HUDEP-2 (cell line): ENCODE results near the gene RNF217.
A peak's percentile ranks its signal among the peaks of the same experiment; 100 is the strongest.

ENCODE experiments used
- DNase-seq, 76 experiments: peaks; one replicate each; lab custom pipeline; 2025; ENCODE audit not compliant: unreplicated experiment in 76 of 76; lab: John Stamatoyannopoulos, UW

The RNF217 gene

DNA sequence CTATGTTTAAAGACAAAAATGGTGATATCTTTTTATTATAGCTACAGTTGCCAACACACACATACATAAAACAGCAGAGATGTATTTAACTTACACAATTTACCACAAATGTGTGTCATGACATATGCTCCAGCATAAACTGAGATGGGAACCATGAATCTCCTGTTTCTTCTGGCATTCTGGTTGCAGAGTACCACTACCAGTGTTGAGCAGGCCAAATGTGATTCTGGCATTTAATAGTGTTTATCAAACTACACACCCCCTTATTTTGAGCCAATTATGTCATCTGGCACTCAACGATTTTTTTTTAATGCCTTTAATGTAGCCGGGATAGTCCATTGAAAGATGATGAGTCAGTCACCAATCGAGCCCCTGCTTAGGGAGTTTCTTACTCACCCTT, 132.3 kb downstream of the RNF217 start:
- no peak for DNase-seq

DNA sequence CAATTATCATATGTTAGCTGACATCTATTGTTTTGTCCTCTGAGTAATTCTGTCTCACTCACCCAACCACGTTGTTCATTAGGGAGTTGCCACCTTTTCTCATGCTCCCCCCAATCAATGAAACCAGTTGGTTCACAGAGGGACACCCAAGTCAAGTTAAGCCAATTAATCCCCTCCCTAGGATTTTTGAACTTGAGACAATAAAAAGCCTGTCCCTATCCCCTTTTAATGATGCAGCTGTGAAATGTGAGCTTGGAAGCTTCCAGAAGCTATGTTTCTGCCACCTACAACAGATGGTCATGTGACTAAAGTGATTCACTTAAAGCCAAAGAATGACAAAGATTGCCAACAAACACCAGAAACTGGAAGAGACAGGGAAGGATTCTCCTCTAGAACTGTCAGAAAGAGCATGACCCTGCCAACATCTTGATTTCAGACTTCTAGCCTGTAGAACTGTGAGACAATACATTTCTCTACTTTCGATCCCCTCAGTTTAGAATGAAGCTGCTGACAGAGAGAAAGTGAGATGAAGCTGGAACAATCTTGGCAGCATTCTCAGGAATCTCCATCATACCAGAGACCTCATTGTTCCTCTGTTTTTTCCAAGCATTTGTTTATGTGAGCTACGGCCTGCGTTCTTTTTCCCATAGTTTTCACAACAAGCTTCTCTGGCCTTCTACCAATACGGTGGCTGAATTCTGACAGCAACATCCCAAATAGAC, 133.5 kb downstream of the RNF217 start:
- no peak for DNase-seq

DNA sequence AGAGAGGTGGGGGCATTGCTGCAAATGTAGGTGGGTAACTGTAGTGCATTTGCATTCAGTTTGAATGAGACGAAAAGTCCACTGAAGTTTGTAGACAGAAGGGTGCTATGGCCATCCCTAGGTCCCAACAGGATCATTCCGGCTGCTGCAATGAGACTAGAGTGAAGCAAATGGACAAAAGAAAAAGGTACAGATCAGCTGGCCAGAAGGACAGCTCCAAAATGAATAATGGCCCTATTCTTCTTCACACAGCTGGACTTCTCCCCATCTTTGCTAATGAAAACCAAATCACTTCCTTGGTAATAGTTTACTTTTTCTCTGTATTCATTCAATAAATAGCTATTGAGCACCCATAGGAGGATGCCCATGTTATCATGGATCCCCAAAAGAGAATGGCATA, 134.9 kb downstream of the RNF217 start:
- DNase-seq, result no peak

DNA sequence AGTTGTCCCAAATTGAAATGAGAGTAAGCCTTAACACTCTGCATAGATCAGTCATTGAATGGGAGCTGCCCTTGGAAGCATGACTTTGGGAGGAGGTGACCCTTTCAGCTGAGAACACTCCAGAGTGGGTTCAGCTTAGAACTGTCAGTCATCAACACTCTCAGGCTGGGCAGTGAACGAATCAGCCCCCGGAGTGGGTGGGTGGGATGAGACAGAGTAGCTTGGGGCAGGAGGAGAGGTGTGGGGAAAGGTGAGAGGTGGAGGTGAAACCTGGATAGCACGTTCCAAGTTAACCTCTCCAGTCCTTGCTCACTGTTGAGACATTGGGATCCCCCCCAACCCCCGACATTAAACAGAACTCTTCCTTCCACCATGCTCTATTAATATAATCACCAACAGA, 136.0 kb downstream of the RNF217 start:
- no peak for DNase-seq

DNA sequence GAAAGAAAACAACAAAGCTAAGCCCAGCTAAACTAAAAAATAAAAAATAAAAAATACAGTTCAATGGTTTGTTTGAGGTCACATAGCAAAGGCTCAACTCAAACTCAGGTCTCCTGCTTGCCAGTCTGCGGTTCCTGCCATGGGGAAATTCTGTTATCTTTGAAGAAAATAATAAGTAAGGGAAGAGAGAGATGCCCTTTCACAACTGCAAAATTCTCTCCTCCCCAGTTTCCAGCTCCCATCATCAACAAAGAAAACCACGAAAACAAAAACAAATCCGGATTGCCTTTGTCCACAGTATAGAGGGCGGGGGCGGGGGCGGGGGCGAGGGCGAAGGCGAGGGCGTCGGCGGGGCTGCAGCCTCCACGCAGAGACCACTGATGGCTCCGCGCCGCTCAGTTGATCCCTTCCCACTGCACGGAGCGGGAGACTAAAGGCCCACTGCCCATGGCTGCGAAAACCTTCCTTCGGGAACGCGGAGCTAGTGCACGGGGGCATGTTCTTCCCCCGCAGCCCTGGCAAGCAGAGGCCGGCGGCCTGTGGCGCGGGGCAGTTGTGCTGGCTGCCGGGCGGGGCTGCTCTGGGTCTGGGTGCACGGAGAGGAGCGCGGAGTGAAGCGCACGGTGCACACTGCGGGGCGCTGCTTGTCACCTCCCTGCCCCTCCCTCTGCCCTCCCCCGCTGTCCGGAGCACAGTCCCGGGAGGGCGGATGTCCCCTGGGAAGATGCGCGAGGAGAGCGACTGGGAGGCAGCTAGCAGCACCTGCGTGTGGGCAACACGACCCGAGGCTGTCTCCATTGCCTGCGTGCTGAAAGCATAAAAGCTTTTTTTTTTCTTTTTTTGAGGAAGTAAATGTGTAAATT, 137.2 kb downstream of the RNF217 start:
- peak in 35 of 76 experiments; percentile 13 to 55 (median 31) for DNase-seq

DNA sequence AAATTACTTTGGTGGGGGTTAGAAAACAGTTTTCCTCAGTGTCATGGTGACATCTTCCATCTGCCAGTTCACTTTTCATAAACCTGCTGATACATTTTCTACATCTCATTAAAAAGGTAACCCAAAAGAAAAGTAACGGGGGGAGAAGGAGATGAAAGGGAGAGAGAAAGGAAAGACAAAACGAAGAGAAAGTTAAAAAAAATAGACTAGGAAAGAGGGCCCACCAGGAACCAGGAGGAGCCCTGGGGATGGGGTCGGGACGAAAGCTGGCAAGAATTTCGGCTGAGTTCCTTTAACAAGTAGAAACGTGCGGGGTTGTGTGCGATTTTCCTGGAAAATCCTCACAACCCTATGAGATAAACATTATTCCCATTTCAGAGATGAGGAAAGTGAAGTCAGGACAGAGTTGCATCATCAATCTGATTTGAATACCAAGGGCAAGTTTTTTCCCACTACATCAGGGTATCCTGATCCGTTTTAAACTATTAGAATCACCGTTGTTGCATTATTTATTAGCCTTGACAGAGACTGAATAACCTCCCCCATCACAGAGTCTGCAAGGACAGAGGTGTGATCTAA, 137.9 kb downstream of the RNF217 start:
- no peak for DNase-seq

DNA sequence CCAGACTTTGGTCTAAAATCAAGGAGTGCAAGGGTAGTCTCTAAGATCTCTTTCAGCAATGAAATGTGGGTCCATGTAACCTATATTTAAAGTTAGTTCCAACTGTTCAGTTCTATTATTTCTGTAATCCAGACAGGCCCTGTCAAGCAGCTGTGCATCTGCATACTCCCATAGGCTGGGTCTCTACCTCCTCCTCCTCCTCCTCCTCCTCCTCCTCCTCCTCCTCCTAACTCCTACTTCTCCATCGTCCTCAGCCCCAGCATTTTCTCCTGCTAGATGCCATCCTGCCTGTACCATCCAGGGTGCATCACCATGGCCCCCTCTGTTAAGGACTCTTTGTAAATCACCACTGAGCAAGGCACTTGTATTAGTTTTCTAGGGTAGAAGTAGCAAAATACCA, 138.9 kb downstream of the RNF217 start:
- no peak for DNase-seq

DNA sequence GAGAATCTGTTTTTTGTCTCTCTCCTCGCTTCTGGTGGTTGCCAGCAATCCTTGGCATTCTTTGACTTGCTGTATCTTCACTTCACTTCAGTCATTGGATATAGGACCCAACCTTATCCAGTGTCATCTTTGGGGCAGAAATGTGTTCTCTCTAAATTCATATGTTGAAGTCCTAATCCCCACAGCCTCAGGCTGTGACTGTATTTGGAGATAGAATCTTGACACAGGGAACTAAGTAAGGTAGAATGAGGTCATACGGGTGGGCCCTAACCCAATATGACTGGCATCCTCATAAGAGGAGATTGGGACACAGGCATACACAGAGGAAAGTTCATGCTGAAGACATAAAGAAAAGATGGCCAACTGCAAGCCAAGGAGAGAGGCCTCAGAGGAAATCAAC, 139.4 kb downstream of the RNF217 start:
- DNase-seq, result no peak

DNA sequence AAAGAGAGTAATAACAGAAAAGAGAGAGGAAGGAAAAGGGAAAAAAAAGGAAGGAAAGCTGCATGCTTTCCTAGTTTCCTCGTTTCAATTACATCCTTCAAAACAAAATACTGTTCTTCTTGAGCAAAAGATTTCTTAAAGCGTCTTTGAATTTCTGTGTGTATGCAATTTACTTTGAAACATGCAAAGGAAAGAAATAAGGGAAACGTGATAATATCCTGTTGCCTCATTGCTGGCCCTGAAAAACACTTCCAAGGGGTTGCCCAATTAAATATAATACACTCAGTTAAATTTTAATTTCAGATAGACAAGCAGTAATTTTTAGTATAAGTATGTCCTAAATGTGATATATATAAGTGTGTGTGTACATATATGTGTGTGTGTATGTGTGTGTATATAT, 140.2 kb downstream of the RNF217 start:
- DNase-seq, result no peak

DNA sequence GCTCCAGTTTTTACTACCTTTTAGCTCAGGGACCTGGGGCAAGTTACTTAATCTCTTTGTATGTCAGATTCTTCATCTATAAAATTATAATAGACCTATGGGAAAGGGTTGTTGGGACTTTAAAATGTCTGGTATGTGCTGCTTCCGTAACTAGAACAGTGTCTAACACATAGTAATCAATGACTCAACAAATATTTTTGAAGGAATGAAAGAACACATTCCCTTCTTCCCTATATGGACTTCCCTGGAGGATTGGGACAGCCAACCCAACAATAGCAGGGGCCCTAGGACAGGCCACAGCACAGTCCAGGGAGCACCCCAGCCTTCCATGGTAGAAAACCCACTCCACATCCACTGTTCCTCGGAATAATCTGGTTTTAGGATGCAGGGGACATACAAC, 140.7 kb downstream of the RNF217 start:
- no peak for DNase-seq

DNA sequence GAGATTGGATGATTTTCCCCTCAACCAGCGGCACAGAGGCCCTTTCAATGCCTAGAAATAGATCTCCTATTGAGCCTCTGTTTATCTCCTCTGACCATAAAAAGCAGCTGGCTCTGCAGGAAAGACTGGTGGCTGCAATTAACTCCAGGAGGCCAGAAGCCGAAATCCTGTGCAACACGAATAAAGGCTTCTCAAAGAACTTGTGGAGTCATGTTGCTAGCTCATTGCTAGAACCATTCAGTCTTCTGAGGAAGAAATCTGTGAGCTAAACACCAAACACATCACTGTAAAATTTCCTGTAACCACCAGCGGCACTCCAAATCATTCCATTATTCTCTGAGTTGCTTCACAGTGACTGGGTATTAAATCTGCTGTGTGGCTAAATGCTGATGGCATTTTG, 142.2 kb downstream of the RNF217 start:
- DNase-seq, result no peak

DNA sequence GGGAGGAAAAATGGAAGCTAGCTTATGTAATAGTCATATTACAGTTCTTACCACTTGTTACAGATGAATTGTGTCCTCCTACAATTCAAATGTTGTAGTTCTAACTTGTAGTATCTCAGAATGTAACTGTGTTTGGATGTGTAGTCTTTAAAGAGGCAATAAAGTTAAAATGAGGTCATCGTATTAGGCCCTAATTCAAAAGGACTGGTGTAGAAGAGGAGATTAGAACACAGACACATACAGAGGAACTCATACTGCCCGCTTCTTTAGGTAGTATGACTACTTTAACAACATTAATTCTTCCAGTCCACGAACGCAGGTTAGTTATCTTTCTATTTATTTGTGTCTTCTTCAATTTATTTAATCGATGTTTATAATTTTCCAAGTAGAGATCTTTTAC, 144.8 kb downstream of the RNF217 start:
- no peak for DNase-seq

DNA sequence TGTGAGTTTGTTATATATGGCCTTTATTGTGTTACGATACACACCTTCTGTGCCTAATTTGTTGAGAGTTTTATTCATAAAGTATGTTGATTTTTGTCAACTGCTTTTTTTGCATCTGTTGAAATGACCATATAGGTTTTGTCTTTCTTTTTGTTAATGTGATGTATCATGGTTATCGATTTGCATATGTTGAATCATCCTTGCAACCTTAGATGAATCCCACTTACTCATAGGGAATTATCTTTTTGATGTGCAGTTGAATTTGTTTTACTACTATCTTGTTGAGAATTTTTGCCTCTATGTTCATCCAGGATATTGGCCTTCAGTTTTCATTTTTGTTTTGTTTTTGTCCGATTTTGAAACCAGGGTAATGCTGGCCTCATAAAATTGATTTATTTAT, 145.7 kb downstream of the RNF217 start:
- no peak for DNase-seq

DNA sequence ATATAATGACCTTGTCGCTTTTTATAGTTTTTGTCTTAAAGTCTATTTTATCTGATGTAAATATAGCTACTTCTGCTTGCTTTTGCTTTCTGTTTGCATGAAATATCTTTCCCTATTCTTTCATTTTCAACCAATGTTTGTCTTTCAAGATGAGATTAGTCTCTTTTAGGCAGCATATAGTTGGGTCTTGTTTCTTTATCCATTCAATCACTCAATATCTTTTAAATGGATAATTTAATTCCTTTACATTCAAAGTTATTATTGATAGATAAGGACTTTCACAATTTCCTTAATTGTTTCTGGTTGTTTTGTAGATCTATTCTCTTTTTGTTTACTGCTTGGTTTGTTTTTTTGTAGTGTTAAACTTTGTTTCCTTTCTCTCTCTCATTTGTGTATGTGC, 147.8 kb downstream of the RNF217 start:
- DNase-seq, result no peak

DNA sequence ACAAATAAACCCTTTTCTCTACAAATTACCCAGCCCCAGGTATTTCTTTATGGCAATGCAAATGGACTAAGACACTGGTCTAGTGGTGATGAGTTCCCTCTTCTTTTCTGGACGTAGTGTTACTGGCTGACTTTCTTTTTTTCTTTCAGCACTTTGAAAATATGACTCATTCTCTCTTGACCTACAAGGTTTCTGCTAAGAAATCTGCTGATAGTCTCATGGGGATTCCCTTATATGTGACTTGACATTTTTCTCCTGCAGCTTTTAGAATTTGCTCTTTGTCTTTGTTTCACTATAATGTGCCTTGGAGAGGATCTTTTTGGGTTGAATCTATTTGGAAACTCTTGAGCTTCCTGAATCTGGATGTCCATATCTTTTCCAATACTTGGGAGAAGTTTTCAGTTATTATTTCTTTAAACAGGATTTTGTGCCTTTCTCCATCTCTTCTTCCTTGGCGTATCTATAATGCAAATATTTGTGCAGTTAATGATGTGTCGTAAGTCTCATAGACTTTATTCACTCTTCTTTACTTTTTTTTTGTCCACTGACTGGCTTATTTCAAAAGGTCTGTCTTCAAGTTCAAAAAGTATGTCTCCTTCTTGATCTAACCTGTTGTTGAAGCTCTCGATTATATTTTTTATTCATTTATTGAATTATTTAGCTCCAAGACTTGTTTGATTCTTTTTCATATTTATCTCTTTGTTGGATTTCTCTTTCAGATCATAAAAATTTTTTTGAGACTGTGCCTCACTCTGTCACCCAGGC, 149.2 kb downstream of the RNF217 start:
- DNase-seq, result no peak

DNA sequence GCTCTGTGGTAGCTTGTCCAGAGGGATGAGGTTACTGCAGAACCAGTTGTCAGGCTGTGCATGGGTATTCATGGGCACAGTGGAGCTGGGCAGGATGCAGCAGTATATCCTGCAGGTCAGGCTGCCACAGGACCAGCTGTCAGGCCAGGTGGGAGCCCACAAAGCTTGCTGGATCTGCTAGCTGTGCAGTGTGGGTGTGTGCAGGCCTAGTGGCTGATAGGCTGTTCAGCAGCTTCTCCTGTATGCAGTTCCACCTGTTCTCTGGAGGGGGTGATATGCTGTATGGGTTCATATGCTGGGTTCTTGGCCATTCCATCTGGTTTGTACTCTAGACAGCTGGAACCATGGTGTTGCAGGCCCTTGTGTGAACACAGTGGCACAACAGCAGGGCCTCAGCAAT, 150.7 kb downstream of the RNF217 start:
- DNase-seq, result no peak

DNA sequence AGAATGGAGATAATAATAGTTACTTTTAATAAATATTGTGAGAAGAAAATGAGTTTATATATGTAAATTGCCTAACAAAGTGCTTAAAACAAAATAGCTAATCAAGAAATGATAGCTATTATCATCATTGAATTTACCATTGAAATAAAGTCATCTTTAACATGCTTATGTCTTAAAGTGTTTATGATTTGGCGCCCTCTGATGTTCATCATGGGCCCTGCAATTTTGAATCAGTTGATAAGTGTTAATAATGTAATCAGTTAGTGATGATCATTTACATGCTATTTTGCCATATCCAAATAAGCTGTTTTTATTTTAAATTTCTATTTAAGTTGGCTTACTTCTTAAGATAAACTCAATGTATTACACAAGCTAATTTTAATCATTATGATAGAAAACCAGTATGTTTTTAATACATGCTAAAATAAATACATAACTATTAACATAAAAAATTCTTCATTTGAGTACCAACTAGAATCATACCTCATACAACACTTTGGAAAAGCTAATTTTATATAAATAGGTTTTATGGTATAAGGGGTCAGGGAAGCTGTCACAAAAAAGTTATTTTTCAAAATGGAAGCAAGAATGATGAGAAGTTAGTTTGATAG, 152.1 kb downstream of the RNF217 start:
- peak in 37 of 76 experiments; percentile 8 to 68 (median 24) for DNase-seq

DNA sequence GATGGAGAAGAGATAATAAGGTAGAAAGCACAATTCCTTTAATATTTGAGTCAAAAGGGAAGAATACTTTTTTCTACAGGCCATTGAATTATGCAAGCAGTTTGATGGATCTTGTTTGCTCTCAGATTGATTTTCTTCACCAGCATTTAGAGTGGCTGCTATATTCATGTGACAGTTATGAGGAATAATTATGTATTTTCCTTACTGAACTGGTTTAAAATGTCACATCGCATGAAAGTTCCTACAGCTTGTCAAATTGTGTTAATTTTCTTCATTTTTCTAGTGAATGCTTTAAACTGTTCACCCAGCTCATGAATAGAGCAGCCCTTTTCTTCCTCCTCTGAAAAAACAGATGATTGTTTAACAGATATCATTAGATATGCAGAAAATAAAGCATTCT, 153.9 kb downstream of the RNF217 start:
- DNase-seq, result no peak

DNA sequence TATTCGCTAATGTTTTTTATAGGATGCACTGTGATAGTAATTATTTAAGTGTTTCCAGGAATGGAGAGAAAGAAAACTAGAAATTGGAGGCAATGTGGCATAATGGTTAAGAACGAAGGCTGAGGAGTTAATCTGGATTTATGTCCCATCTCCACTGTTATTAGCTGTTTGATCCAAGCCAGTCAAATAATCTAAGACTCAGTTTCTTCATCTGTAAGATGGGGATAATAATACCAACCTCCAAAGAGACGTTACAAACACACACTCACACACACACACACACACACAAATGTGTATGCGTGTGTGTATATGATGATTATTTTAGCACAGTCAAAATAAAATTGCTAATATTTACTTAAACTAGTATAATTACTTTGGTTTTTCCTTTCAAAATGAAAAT, 154.5 kb downstream of the RNF217 start:
- DNase-seq, result no peak

DNA sequence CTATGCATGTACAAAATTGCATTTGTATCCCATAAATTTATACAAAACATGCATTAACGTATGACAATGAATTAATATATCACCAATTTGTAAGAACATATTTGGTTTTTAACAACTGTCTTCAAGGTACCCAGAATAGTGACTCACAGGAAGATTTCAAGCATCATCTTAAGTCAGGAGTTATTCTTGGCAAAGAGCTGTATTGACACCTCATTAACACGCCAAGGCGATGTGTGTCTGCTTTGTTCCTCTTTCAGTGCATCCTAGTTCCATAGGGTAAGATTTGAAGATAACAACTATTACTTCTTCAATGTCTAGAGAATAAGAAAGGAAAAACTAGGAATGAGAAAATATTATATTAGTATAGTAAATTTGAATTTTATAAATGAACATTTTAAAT, 155.6 kb downstream of the RNF217 start:
- no peak for DNase-seq
